Parietal lobe (tissue), 1 donor: ENCODE results near the gene CENPQ. TPM values are rescaled to one million over a fixed set of nuclear protein-coding genes. Genes with fewer than 3 reads are reported as not detected.

ENCODE experiments used
- total RNA-seq: library from RNA; depleted of rRNA; stranded (reverse); fragments of >200 nt; gene quantifications from one replicate; pipeline ENCODE4 v1.2.3, GENCODE V29; 2014

CENPQ gene, protein sequence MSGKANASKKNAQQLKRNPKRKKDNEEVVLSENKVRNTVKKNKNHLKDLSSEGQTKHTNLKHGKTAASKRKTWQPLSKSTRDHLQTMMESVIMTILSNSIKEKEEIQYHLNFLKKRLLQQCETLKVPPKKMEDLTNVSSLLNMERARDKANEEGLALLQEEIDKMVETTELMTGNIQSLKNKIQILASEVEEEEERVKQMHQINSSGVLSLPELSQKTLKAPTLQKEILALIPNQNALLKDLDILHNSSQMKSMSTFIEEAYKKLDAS
- total RNA-seq: 5.0 TPM

DNA sequence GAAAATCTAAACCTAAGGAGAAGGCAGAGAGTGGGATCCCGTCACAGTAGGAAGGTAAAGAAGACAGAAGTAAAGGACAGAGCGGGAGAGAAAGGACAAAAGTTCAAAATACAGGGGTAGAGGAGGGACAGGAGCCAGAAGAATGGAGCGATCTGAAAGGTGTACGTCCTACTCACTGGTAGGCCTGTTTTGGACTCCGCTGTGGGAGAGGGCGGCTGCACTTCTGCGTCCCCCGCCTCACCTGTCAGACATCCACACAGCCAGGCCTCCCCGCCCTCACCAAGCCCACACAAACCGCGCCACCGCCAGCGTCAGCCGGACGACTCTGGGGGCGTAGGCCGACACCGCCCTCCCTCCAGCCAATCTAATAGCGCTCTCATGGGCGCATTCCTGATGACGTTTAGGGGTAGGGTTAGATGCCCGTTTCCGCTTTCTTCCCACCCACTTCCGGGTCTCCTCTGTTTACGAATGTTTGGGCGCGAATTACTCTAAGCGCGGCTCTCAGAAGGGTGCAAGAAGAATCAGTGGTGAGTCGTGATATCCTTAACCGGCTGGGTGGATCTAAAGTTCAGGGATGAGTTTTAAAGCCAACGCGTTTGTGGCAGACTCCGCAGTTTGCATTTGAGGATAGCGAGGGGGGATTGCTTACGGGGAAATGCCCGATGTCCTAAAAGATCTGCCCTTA lies at the start of gene CENPQ, which contains the start of gene MMUT:
Gene CENPQ, plus strand, starts transcription at position 444 of the 685 bp plus-strand sequence. CDS start 6,807 bp downstream, outside the sequence.
Gene MMUT, minus strand, starts transcription at position 327 of the 685 bp plus-strand sequence. CDS start 3,787 bp downstream, outside the sequence.

DNA sequence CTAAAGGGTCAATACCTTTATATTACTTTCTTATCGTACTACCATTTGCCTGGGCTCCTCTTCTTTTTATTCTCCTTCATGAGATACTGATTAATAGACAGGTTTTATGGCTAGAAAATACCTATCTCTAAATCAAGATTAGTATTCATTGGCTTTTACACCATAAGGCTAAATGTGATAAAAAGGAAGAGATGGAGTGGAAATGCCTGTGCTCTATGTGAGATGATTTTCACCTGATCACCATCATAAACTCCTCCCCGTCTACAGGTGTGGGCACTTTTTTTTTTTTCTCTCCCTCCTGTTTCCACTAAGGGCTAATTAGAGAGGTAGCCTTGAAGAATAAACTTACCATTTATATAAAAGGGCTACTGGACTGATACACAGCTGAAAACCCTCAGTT lies 36.5 kb downstream of the CENPQ start, which contains the start of gene GLYATL3:
Gene GLYATL3, plus strand, starts transcription at position 301 of the 400 bp plus-strand sequence. CDS start 12,068 bp downstream, outside the sequence.

Other genes starting within 250 kb of the CENPQ start
- 22.8 TPM for gene MMUT, start 117 bp upstream of the CENPQ start, total RNA-seq
- gene GLYATL3, start 36.6 kb downstream of the CENPQ start, total RNA-seq: not detected
- gene C6orf141, start 87.3 kb downstream of the CENPQ start, total RNA-seq: 1.3 TPM
- gene RHAG, start 173.5 kb downstream of the CENPQ start, total RNA-seq: 0.31 TPM